Activated CD4-positive, alpha-beta T cell treated with anti-CD3 and anti-CD28 coated beads for 48 hours (primary cell): Measurements from ENCODE around the gene TTC39A.
"Not testable (repeated sequence)": the region's sequence is repeated elsewhere in the genome, so short reads cannot be mapped to it uniquely, and the experiment has no call there.

ENCODE experiments used
- DNase-seq: peaks from one replicate; pipeline ENCODE4 v3.0.0-alpha.2; 2020

Gene TTC39A

GRCh38 chr1:51336004-51336403 is 5.6 kb upstream of the TTC39A start:
- DNase-seq = no peak

GRCh38 chr1:51331206-51332100 is 1.1 kb upstream of the TTC39A start:
- DNase-seq = no peak

DNA sequence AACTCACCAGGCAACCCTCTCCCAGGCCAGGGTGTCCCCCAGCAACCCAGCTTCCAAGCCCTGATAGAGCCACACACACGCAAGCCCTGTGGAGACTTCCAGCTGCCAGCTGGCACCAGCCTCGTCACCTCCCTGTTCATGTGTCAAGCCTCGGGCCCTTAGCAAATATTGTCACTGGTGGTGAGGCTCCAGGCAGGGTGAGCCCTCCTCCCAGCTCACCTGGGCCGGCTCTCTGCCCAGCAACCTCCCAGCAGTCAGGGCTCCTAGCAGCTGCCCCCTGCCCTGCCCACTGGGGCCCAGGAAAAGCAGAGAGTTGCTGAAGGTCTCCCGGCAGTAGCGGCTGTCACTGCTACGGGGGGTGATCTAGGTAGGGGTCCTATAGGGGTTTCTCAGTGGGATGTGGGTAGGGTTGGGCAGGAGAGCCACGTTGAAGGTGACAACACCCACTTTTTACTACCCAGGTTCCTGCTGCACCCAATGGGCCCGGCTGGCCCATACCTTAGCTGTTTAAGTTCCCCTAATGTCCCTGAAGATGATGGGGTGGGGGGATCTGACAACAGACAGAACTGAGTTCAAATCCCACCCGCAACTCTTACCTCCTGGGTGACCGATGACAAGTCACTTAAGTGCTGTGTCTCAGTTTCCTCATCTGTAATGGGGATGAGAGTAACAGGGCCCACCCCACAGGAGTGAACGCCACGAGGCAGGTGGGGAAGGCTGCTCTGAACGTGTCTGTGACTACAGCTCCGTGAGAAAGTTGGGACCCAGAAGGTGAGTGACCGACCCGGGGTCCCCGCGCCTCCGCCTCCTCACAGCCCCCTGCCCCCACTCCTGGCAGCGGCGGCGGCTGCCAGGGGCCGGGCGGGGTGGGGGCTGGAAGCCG is 678 bp downstream of the TTC39A start:
- no peak for DNase-seq

DNA sequence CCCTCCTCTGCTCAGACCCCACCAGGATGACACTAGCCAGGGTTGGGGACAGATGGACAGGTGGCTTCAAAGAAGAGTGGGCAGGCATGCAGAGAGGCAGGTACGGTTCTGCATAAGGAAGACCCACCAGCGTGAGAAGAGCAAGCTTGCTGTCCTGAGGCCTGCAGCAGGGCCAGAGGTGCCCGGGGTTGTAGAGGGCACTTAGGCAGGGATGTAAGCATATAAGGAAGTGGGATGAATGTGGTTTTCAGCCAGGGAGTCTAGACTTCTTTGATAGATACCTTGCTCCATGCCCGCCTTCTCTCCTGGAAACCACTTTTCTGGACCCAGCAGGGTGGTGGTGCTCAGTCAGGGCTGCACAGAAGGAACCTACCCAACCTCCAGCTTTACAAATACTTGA is 1.4 kb downstream of the TTC39A start:
- DNase-seq = no peak

DNA sequence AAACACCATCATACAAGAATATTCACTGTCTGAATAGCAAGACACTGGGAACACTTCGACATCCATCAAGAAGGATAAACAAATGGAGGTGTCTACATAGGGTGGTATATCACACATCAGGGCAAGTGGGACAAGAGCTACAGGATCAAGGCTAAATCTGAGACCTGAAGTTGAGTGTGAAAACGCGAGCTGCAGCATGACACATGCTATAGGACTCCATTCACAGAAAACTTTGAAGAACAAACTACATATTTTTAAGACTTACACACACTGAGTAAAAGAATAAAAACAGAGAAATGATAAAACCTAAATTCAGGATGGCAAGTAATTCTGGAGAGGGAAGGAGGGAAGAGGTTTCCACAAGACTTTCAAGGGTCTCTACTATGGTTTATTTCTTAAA is 2.1 kb downstream of the TTC39A start:
- DNase-seq = no peak

DNA sequence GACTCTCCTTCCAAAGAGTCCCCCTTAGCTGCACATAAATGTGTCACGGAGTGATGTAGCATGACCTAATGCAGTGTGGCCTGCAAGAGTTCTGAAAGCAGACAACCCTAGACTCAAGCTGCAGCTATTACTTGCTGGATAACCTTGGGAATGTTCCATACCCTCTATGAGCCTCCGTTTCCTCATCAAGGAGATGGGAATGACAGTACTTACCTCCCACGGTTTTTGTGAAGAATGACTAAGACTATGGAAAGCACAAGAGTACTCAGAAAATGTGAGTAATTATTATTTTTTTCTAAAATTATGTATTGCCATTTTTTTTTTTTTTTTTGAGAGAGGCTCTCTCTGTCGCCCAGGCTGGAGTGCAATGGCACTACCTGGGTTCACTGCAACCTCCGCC is 3.0 kb downstream of the TTC39A start:
- no peak for DNase-seq

DNA sequence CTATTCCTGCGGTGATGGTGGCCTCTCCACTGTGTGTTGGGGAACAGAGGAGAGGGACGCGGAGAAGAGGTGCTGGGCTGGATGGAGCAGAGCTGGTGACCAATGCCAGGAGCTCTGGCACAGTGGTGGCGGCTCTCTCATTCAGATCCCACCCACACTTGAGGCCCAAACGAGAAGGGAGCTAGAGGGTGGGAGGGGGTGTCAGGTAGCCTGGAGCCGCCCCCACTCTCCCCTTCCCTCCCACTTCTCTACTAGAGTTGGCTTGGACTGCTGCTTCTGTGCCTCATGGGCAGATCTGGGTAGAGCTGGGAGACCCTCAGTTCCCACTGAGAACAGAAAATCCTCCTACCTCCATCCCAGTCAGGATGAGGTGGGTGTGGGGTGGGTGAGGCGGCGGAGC is 3.5 kb downstream of the TTC39A start:
- DNase-seq = no peak

DNA sequence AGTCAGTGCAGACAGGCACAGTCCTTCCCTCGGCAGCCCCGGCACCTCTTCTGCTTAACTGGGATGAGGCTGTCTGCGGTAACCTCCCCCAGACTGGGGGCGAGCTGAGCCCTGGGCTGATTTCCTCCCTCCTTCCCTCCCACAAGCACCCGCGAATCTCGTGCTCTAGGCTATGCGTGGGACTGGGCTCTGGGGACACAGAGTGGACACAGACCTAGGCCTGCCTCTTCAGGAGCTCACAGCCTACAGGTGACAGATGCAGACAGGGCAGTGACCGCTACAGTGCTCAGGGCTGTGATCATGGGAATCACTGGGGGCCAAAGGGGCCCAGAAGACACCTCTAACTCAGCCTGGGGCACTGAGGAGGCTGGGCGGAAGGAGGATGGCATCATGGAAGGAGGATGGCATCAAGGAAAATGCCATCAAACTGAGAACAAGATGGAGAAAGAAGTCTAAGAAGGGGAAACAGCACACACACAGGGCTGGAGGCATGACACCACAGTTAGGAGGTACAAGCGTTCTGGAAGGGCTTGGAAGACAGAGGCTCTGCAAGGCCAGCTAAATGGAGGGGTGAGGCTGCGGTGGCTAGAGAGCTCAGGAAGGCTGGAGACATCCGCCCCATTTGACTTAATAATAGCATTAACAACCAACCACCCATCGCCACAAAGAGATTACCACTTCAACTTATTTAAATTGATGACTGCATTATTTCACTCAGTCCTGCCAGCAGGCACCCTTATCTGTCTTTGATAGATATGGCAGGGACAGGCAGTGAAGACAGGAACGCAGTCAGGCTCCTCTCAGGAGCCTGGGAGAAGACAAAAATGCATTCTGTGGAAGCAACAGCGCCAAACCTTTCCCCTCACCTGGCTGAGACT is 4.2 kb downstream of the TTC39A start:
- DNase-seq = no peak

DNA sequence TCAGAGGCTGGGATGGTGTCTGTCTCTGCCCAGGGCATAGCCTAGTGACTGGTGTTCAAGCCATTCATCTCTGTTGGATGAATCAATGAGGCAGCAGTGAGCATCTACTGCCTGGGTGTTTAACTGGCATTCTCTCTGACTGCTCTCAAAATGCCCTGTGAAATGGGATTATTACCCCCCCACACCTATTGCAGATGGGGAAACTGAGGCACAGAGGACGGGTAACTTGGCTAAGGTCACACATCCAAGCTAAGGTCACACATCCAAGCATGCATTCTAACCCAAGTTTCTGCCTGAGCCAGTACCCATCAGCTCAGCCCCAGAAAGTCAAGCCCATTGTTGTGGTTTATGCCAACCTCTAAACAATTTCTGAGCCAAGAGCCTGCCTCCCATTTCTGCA is 5.0 kb downstream of the TTC39A start:
- DNase-seq = no peak

DNA sequence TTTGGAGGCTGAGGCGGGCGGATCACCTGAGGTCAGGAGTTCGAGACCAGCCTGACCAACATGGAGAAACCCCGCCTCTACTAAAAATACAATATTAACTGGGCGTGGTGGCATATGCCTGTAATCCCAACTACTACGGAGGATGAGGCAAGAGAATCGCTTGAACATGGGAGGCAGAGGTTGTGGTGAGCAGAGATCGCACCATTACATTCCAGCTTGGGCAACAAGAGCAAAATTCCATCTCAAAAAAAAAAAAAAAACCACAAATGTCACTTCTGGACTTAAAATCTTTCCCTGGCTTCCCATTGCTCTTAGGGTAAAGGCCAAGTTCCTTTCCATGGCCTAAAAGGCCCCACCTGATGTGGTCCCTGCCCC is 5.4 kb downstream of the TTC39A start:
- DNase-seq = not testable (repeated sequence)

- DNase-seq = no peak
Observed at GRCh38 chr1:51324251-51325010, 5.9 kb downstream of the TTC39A start.

DNA sequence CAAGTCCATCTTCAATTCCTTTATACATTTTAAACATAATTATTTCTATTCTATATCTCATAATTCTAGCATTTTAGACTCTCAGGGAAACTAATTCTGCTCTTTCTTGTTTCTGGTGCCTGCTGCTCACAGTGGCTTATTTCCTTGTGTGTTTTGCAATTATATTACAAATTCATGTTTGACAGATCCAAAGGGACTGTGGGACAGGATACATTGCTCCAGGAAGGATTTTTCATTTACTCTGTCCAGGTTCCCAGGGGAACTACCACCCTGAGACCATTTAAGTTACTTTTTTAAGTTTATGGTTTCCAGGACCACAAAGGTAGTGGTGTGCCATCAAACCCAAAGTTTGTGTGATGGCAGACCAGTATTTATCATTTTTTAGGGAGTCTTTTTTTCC is 6.6 kb downstream of the TTC39A start:
- DNase-seq = no peak

DNA sequence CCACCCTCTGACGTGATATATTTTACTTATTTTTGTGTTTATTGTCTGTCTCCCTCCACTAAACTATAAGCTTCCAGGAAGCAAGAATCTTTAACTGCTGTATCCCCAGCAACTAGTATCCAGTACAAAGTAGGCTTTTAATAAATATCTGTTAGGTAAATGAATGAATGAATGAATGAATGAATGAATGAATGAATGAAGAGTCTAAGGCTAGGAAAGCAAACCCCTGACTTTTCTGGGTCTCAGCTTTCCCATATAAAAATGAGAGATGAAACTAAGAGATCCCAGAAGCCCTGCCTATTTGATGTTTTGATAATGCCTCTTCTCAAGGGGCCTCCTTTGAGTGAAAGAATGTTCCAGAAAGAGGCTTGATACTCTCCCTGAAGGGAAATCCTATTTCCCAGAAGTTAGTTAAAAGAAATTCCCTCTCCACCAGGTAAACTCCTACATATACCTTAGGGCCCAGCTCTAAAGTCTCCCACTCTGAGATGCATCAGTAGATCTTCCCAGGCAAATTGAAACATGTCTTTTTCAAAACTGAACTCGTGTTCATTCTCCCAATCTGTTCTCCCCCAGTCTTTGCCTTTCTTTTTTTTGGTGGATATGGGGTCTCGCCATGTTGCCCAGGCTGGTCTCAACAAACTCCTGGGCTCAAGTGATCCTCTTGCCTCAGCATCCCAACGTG is 7.8 kb downstream of the TTC39A start:
- no peak for DNase-seq

GRCh38 chr1:51321924-51322280 is 8.5 kb downstream of the TTC39A start:
- DNase-seq = no peak

GRCh38 chr1:51320967-51321923 is 9.1 kb downstream of the TTC39A start:
- no peak for DNase-seq

GRCh38 chr1:51317798-51318197 is 12.6 kb downstream of the TTC39A start:
- DNase-seq = no peak

DNA sequence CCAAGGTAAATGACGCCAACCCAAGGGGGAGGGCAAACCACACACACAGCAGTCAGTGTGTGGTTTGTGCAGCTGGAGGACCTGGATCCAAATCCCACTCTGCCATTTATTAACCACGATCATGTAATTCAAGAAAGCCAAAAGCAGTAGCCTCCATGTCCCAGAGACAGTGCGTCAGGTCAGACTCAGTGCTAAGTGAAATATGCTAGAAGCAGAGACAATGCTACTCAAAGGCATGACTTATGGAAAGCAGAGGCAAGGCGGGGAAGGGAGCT is 13.6 kb downstream of the TTC39A start:
- DNase-seq = no peak

- no peak for DNase-seq
Observed at GRCh38 chr1:51316113-51316845, 14.1 kb downstream of the TTC39A start.

DNA sequence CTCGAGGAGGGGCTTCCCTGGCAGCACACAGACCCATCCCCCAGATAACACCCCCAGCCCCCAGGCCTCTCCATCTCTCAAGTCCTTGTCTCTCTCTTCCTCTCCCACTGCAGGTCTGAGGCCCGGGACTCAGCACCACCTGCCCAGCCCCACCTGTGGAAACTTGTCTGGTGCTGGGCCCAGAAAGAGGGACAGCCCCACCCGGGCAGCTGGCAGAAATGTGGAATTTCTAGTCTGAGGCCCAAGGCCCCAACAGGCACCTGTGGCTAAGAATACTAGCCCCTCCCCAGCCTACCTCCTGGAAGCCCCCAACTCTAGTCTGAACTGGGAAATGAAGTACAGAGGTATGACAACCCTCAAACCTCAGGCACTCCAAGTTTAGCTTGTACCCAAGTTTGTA is 15.4 kb downstream of the TTC39A start:
- DNase-seq = no peak
